ENCODE results near the gene SLC25A39.

- TF ChIP-seq POLR2A (IDR thresholded peaks at IDR 0.05; ENCODE audit: low read length): peak; percentile 93
- TF ChIP-seq GATA1 (IDR thresholded peaks at IDR 0.05; ENCODE audit: low read depth, low read length): no peak
Measured at GRCh38 chr17:44324571-44325275, at the start of gene SLC25A39.

Measured in erythroblast (primary cell).